Activated CD4-positive, CD25-positive, alpha-beta regulatory T cell (primary cell): ENCODE data around the gene NTRK3.

ENCODE experiments used
- DNase-seq, 4 experiments: peaks; one replicate each; lab custom pipeline; 2025; lab: John Stamatoyannopoulos, UW

NTRK3 gene

DNA sequence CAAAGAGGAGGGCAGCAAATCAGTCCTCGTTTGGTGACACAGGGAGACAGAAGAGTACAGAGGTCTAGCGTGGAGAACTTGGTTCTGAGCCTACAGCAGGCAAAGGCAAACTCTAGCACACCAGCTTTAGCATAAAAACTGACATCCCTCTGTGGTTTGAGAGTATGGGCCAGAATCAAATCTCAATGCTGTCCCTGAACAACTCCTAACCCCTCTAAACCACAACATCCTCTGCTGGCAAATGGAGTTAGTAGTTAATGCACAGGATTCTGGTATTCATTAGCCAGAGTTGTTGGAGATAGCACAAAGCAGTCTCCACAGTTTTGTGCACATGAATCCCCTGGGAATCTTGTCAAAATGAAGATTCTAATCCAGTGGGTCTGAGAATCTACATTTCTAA, 315.8 kb downstream of the NTRK3 start:
- DNase-seq = no peak

DNA sequence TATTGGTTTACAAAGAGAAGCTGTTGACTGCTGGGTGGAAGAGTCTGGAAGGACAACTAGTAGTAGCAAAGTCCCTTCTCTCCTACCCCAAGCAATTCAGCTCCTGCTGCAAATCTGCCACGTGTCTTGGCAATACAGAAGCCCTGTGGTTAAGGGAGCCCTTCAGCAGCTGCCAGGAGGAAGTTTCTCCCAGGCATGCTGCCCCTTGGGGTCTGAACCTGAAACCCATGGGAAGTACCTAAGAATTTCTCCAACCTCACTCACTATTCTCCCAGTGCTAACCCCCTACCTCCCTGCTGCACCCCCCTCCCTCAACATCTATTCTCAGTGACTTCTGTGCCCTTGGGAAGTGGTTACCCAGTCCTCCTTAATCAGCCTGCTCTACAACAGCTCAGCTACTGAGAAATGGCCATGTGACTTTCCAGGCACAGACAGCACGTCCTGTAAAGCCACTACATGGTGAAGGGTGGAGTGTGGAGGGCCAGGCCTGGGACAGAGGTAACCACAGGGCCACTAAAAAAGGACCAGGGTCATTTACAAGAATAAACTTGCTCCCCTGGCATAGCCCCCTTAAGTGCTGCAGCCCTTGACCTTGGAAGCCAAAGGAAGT, 316.6 kb downstream of the NTRK3 start:
- no peak for DNase-seq

- DNase-seq = no peak
Measured at GRCh38 chr15:87938031-87938430, 318.5 kb downstream of the NTRK3 start.

DNA sequence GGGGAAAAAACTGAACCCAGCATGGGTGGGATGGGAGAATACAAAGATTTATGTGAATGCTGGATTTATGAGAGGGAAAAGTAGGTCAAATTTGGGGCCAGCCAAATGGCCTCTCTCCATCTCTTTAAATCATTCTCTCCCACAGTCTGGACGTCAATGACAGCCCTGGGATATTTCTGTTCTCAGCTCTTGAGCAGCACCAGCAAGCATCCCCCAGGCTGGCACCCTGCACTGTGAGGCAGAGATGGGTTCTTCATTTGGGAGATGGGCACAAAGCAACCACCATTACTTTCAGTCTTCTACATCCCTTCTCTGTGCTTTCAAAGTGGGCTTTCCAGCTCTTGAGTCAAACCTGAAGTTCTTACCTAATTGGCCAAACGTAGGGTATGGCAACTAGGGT, 321.0 kb downstream of the NTRK3 start:
- no peak for DNase-seq

- DNase-seq = no peak
Measured at GRCh38 chr15:87931584-87931983, 325.0 kb downstream of the NTRK3 start.

- no peak for DNase-seq
Measured at GRCh38 chr15:87930457-87930856, 326.1 kb downstream of the NTRK3 start.

- no peak for DNase-seq
Measured at GRCh38 chr15:87929841-87930240, 326.7 kb downstream of the NTRK3 start.

DNA sequence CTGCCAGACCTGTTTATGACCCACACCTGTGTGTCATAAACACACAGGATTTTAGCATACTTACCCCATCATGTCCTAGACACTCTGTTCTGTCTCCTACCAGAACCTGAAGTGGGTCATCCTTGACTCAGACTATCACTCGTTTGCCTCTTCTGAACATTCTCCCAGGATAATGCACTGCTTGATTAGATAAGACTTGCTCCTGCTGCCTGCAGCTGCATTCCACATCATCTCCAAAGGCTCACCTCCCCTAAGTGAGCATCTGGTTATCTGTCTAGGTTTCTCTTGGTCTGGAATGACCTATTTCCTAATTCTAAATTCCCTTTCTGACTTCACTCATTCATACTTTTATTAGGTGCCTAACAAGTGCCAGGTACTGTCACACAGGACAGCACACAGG, 332.1 kb downstream of the NTRK3 start:
- no peak for DNase-seq

- no peak for DNase-seq
Measured at GRCh38 chr15:87919064-87919463, 337.5 kb downstream of the NTRK3 start.

DNA sequence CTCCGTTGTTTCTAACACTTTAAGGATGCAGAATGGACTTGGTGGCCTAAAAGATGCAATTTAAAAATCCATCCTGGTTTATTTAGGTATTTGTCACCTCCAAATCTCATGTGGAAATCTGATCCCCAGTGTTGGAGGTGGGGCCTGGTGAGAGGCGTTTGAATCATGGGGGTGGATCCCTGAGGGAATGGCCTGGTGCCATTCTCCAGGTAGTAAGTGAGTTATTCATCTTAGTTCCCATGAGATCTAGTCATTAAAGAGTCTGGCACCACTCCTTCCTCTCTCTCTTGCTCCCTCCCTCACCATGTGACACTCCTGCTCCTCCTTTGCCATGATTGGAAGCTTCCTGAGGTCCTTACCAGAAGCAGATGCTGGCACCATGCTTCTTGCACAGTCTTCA, 339.1 kb downstream of the NTRK3 start:
- DNase-seq = no peak

DNA sequence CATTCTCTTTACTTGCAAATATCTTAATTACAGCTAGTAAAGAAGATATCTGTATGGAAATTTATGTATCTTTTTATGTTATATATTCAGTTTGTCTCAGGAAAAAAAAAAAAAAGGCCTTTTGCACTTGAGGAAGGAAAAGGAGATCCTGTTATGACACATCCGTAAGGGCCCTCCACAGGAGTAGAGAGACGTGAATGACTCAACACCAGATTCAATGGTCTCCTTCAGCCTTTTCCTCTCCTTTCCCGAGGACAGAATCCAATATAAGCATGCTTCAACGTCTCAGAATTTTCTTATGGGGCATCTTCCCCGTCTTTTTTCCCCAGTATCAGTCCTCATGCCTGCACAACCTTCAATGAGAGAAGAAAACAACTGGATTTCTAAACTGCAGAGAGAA, 340.3 kb downstream of the NTRK3 start:
- no peak for DNase-seq

DNA sequence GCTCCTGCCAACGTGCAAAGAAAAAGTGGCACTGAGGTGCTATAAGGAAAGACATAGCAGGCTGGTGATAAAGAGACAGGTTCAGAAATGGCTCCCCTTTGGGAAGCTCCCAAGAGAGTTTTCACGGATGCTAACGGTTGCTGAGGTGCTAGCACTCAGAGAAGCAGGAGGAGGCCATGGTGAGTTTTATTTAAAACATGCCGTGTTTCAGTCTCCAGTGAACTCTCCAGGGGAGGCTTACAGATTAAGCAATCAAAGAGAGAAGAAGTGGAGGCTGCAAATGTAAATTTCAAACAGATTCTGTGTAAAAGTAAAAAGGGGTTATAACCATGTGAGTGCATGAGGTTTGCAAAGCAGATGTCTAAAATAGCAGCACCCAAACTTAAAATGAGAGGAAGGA, 346.2 kb downstream of the NTRK3 start:
- no peak for DNase-seq

GRCh38 chr15:87907676-87908446, 348.7 kb downstream of the NTRK3 start:
- DNase-seq = no peak

DNA sequence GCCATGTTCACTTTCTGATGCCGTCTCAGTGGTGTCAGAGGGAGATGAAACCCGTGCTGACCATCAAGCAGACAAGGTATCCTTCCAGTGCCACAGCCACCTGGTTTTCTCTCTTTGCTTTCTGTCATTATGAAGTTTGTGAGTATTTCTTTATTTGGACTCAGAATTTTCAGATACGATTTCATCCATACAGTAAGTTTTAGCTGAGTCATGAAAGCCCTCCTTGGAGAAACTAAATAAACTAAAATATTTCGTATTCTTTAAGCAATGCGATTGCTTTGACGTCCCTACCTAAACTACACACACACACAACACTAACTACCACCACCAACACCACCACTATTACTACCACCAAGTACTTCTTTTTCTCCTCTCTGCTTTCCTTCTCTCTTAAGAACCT, 350.1 kb downstream of the NTRK3 start:
- no peak for DNase-seq

GRCh38 chr15:87902772-87903426, 353.6 kb downstream of the NTRK3 start:
- no peak for DNase-seq

- no peak for DNase-seq
Measured at GRCh38 chr15:87901926-87902690, 354.4 kb downstream of the NTRK3 start.

GRCh38 chr15:87901008-87901407, 355.5 kb downstream of the NTRK3 start:
- no peak for DNase-seq

DNA sequence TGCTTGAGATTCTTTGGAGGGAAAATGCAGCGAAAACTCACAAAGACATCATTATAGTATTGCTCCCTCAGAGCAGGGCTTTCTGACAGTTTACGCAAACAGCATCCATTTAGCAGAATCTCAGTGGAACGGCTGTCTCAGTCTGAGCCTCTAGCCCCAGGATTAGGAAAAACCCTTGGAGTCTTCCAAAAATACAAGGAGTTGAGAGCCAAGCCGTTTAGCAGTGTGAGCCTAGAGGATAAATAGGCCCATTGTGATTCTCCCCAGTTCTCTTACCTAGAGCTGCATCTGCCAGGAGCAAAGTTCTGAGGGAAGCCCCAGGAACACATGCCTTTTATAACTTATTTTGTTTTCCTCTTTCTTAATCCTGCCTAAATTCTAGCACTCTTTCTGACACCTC, 359.6 kb downstream of the NTRK3 start:
- no peak for DNase-seq

GRCh38 chr15:87887177-87887576, 369.4 kb downstream of the NTRK3 start:
- DNase-seq = no peak

DNA sequence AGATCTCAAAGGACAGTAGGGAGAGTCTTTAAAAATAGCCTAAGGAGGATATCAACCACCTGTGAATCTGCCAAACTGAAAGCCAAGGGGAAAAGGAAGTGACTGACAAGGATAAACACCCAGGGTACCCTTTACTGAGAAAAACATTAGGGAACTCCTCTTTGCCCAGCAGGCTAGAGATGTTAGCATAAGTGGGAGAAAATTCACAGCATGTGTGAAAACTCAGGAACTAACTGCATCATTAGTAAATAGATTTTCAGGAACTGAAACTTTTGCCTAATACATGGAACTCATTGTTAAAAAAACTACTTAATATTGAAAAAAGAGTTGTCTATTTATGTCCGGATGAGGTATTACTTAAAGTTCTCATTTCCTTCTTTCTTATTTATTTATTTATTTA, 375.5 kb downstream of the NTRK3 start:
- no peak for DNase-seq

DNA sequence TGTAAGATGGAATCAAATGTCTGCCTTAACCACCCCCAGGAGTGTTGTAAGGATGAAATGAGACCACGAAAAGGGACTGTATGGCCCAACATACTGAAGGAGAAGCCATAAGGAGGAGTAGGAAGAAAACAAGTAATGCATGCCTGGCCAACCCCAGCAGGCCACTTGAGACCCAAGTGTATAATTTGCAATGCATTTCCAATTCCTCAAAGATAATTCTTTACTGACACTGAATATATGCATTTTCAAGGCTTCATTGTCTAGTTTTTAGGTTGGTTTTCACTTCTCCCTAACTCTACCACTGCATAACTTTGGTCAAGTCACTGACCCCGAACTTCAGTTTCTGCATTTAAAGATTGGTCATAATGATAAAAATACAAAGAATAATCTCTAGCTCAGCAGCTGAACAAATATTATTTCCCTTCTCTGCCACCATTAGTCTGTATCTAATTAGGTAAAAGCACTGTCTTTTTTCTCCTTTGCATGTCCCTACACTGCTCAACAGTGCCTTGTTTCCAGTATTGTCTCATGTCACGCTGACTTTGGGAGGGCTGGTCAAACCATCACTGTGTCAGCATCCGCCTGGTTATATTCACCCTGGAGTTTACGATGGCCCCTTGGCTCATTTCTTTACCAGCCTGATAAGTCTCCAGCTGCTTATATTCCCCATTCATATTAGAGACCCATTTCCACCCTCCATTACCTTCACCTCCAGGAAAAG, 378.6 kb downstream of the NTRK3 start:
- no peak for DNase-seq
